Neural progenitor cell (in vitro differentiated cells): ENCODE measurements around the gene MYH9. TPM values are rescaled to one million over a fixed set of nuclear protein-coding genes. Genes with fewer than 3 reads are reported as not detected.
A peak's percentile ranks its signal among the peaks of the same experiment; 100 is the strongest.
"Not testable (repeated sequence)": the region's sequence is repeated elsewhere in the genome, so short reads cannot be mapped to it uniquely, and the experiment has no call there.

Experiments used
- DNase-seq: peaks from one replicate; pipeline ENCODE4 v3.0.0-alpha.2; 2016; ENCODE audit warnings: low spot score
- H2AFZ ChIP-seq: fragments of 200-600 bp; sonication (generic); replicated peaks from 2 replicates; pipeline ENCODE4 v1.6.1; 2016; ENCODE audit warnings: antibody characterized with exemption
- H3F3A ChIP-seq: fragments of 200-600 bp; sonication (generic); 2 replicates; pipeline ENCODE4 v1.6.1; 2016; ENCODE audit warnings: antibody characterized with exemption, low read depth
- H3K27ac ChIP-seq: fragments of 200-600 bp; sonication (generic); 2 replicates; pipeline ENCODE4 v1.5.1; 2016; ENCODE audit warnings: mild to moderate bottlenecking
- H3K27me3 ChIP-seq: fragments of 200-600 bp; sonication (generic); 2 replicates; pipeline ENCODE4 v1.6.1; 2016; ENCODE audit warnings: mild to moderate bottlenecking, moderate library complexity
- H3K36me3 ChIP-seq: fragments of 200-600 bp; sonication (generic); 2 replicates; pipeline ENCODE4 v1.5.1; 2016
- H3K4me1 ChIP-seq: fragments of 200-600 bp; sonication (generic); 2 replicates; pipeline ENCODE4 v1.6.1; 2016; ENCODE audit warnings: mixed run types
- H3K4me2 ChIP-seq: fragments of 200-600 bp; sonication (generic); 2 replicates; pipeline ENCODE4 v1.6.1; 2016
- H3K4me3 ChIP-seq: fragments of 200-600 bp; sonication (generic); 2 replicates; pipeline ENCODE4 v1.5.1; 2016
- H3K79me2 ChIP-seq: fragments of 200-600 bp; sonication (generic); 2 replicates; pipeline ENCODE4 v1.6.1; 2016; ENCODE audit warnings: low read depth
- H3K9ac ChIP-seq: fragments of 200-600 bp; sonication (generic); 2 replicates; pipeline ENCODE4 v1.6.1; 2016
- H3K9me3 ChIP-seq: fragments of 200-600 bp; sonication (generic); 2 replicates; pipeline ENCODE4 v1.5.1; 2016; ENCODE audit warnings: low read depth
- H4K20me1 ChIP-seq: fragments of 200-600 bp; sonication (generic); 2 replicates; pipeline ENCODE4 v1.6.1; 2016; ENCODE audit warnings: low read depth
- H3K27ac Mint-ChIP-seq: 3 replicates; pipeline ENCODE4 v1.8.0; 2021; ENCODE audit warnings: mixed read lengths
- H3K27me3 Mint-ChIP-seq: 2 replicates; pipeline ENCODE4 v1.8.0; 2022; ENCODE audit warnings: low read depth, mild to moderate bottlenecking, inconsistent platforms, moderate library complexity, mixed read lengths; ENCODE audit not compliant: insufficient read depth
- H3K36me3 Mint-ChIP-seq: 3 replicates; pipeline ENCODE4 v1.8.0; 2021; ENCODE audit warnings: mixed read lengths
- H3K4me1 Mint-ChIP-seq: 3 replicates; pipeline ENCODE4 v1.8.0; 2021; ENCODE audit warnings: mixed read lengths
- H3K4me3 Mint-ChIP-seq: 3 replicates; pipeline ENCODE4 v1.8.0; 2021; ENCODE audit warnings: mild to moderate bottlenecking, moderate library complexity, mixed read lengths
- H3K9me3 Mint-ChIP-seq: 3 replicates; pipeline ENCODE4 v1.8.0; 2020; ENCODE audit warnings: mixed read lengths
- EZH2 ChIP-seq: fragments of 200-600 bp; sonication (generic); IDR thresholded peaks from 2 replicates; pipeline ENCODE4 v1.6.1; 2017; ENCODE audit warnings: antibody characterized with exemption, mild to moderate bottlenecking, moderate library complexity
- EZH2phosphoT487 ChIP-seq: fragments of 200-600 bp; sonication (generic); IDR thresholded peaks from 2 replicates; pipeline ENCODE4 v1.6.1; 2017; ENCODE audit warnings: antibody characterized with exemption
- total RNA-seq: library from RNA; depleted of rRNA; stranded (reverse); fragments of >200 nt; gene quantifications from 2 replicates; pipeline ENCODE4 v1.2.3, GENCODE V29; 2015; ENCODE audit warnings: low replicate concordance
- TF ChIP-seq, protein P1 (sequence below): fragments of 200-600 bp; sonication (generic); IDR thresholded peaks from 2 replicates; pipeline ENCODE4 v1.5.1; 2017; ENCODE audit warnings: antibody characterized with exemption, mild to moderate bottlenecking

The MYH9 gene
- total RNA-seq, 1 donor from 2014 or later = 77.2 TPM

DNA sequence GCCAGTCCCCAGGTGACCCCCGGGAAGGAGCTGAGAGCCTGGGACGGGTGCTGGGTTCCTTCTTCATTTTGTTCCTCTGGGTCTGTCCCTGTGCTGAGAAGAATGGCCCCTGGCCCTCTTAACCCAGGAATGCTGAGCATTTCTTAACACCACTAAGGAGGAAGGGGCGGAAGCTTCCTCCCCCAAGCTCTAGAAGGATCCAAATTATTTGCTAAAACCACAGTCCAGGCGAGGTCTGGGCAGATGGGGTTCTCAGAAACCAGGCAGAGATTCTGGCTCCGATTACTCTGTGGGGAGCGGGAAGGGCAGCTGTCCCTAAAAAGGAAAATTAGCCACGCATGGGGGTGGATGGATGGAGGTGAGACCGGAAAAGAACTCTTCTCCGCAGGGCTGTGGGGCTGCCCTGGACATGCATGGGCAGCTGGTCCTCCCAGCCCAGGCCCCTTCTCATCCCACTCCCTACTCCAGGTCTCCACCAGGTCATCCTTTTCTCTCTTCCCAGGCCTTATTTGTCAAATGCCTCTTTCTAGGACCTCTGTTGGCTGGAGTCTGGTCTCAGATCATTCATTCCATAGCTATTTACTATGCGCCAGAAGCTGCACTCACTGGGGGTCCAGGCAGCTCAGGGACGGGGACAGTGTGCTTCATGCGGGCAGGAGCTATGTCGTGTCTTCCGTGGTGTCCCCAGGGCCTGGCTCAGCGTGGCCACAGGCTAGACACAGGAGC lies 45.0 kb upstream of the MYH9 start:
- Histone ChIP-seq H2AFZ (peak overlapping the region; percentile 57), H3K4me3 (no peak overlapping the region), H3K27ac (no peak overlapping the region), H3K9me3 (no peaks in the 10 kb centered on the region), H3K79me2 (no peaks in the 10 kb centered on the region), H3K36me3 (no peaks in the 10 kb centered on the region), H3K27me3 (no peaks in the 10 kb centered on the region), H3K4me1 (peaks cover 33% of the 10 kb centered on the region), H3K4me2 (no peak overlapping the region), H4K20me1 (no peaks in the 10 kb centered on the region), H3F3A (peaks cover 22% of the 10 kb centered on the region), H3K9ac (no peak overlapping the region)
- H3K27me3 Mint-ChIP-seq = peaks cover 7% of the 10 kb centered on the region
- peaks cover 51% of the 10 kb centered on the region for H3K4me1 Mint-ChIP-seq
- H3K4me3 Mint-ChIP-seq = peak overlapping the region; percentile 43
- no peaks in the 10 kb centered on the region for H3K9me3 Mint-ChIP-seq
- no peak for DNase-seq
- peak overlapping the region; percentile 85 for H3K27ac Mint-ChIP-seq
- no peaks in the 10 kb centered on the region for H3K36me3 Mint-ChIP-seq
- TF ChIP-seq, protein P1, sequence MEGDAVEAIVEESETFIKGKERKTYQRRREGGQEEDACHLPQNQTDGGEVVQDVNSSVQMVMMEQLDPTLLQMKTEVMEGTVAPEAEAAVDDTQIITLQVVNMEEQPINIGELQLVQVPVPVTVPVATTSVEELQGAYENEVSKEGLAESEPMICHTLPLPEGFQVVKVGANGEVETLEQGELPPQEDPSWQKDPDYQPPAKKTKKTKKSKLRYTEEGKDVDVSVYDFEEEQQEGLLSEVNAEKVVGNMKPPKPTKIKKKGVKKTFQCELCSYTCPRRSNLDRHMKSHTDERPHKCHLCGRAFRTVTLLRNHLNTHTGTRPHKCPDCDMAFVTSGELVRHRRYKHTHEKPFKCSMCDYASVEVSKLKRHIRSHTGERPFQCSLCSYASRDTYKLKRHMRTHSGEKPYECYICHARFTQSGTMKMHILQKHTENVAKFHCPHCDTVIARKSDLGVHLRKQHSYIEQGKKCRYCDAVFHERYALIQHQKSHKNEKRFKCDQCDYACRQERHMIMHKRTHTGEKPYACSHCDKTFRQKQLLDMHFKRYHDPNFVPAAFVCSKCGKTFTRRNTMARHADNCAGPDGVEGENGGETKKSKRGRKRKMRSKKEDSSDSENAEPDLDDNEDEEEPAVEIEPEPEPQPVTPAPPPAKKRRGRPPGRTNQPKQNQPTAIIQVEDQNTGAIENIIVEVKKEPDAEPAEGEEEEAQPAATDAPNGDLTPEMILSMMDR = no peak
- no peak for TF ChIP-seq EZH2
- no peak for TF ChIP-seq EZH2phosphoT487

DNA sequence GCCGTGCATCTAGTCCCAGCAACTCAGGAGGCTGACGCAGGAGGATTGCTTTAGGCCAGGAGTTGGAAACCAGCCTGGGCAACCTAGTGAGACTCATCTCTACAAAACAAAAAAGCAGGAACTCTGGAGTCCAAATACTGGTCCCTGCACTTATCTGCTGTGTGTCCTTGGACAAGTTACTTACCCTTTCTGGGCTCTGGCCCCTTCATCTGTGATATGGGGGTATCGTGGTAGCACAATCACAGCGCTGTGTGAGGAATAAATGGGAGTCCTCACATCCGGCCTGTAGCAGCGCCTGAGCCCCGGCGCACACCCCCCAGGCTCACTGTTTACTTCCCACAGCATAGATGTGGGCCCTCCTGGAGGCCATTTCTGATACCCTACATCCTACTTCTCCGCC lies 44.2 kb upstream of the MYH9 start:
- Histone ChIP-seq H3K4me2 (no peak overlapping the region), H3K9me3 (no peaks in the 10 kb centered on the region), H3K9ac (no peak overlapping the region), H3K36me3 (no peaks in the 10 kb centered on the region), H3F3A (peaks cover 27% of the 10 kb centered on the region), H3K27ac (no peak overlapping the region), H3K27me3 (no peaks in the 10 kb centered on the region), H4K20me1 (no peaks in the 10 kb centered on the region), H3K79me2 (no peaks in the 10 kb centered on the region), H2AFZ (no peak overlapping the region), H3K4me3 (no peak overlapping the region), H3K4me1 (peaks cover 33% of the 10 kb centered on the region)
- no peak overlapping the region for H3K27ac Mint-ChIP-seq
- H3K36me3 Mint-ChIP-seq = no peaks in the 10 kb centered on the region
- H3K9me3 Mint-ChIP-seq = no peaks in the 10 kb centered on the region
- peaks cover 51% of the 10 kb centered on the region for H3K4me1 Mint-ChIP-seq
- DNase-seq = no peak
- TF ChIP-seq, protein P1 = no peak
- TF ChIP-seq EZH2 (no peak), EZH2phosphoT487 (no peak)
- H3K27me3 Mint-ChIP-seq = peaks cover 7% of the 10 kb centered on the region
- no peak overlapping the region for H3K4me3 Mint-ChIP-seq

GRCh38 chr22:36430863-36431262 lies 43.1 kb upstream of the MYH9 start:
- no peak overlapping the region for H2AFZ ChIP-seq
- no peaks in the 10 kb centered on the region for H3K9me3 Mint-ChIP-seq
- DNase-seq = no peak
- H3K4me3 Mint-ChIP-seq = no peak overlapping the region
- H3K4me1 ChIP-seq = peaks cover 40% of the 10 kb centered on the region
- H3K36me3 ChIP-seq = no peaks in the 10 kb centered on the region
- H3K9me3 ChIP-seq = no peaks in the 10 kb centered on the region
- H3K9ac ChIP-seq = no peak overlapping the region
- H3K27me3 Mint-ChIP-seq = peaks cover 7% of the 10 kb centered on the region
- peaks cover 33% of the 10 kb centered on the region for H3F3A ChIP-seq
- H3K4me3 ChIP-seq = no peak overlapping the region
- H3K36me3 Mint-ChIP-seq = no peaks in the 10 kb centered on the region
- H4K20me1 ChIP-seq = no peaks in the 10 kb centered on the region
- no peak overlapping the region for H3K4me2 ChIP-seq
- peaks cover 53% of the 10 kb centered on the region for H3K4me1 Mint-ChIP-seq
- no peaks in the 10 kb centered on the region for H3K27me3 ChIP-seq
- TF ChIP-seq, protein P1 = no peak
- no peak for TF ChIP-seq EZH2
- no peak for TF ChIP-seq EZH2phosphoT487
- H3K27ac ChIP-seq = no peak overlapping the region
- no peaks in the 10 kb centered on the region for H3K79me2 ChIP-seq
- H3K27ac Mint-ChIP-seq = no peak overlapping the region

DNA sequence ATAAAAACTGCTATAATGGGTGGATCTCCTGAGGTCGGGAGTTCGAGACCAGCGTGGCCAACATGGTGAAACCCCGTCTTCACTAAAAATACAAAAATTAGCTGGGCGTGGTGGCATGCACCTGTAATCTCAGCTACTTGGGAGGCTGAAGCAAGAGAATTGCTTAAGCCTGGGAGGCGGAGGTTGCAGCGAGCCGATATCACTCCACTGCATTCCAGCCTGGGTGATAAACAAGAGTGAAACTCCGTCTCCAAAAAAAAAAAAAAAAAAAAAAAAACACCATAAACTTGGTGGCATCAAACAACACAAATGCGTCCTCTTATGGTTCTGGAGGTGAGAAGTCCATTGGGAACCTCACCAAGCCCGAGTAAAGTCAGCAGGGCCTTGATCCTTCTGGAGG lies 40.2 kb upstream of the MYH9 start:
- H4K20me1 ChIP-seq, H3K4me2 ChIP-seq, H3K4me3 Mint-ChIP-seq, H3K79me2 ChIP-seq, H3K36me3 Mint-ChIP-seq, H3K9me3 ChIP-seq, H3K27me3 ChIP-seq, H3K4me3 ChIP-seq, H3K27ac Mint-ChIP-seq, H3K27ac ChIP-seq, DNase-seq, H3K9ac ChIP-seq, H3K27me3 Mint-ChIP-seq, H2AFZ ChIP-seq, H3K9me3 Mint-ChIP-seq, H3K36me3 ChIP-seq: not testable (repeated sequence)
- peaks cover 27% of the 10 kb centered on the region for H3K4me1 Mint-ChIP-seq
- H3K4me1 ChIP-seq = peaks cover 18% of the 10 kb centered on the region
- H3F3A ChIP-seq = peaks cover 23% of the 10 kb centered on the region
